GM21723 (cell line): ENCODE measurements around the gene WBP11.
"Not testable (repeated sequence)": the region's sequence is repeated elsewhere in the genome, so short reads cannot be mapped to it uniquely, and the experiment has no call there.

Source experiments
- ATAC-seq: cut with Tn5 transposase; IDR thresholded peaks from one replicate; pipeline ENCODE4 v1.9.1; 2021; ENCODE audit warnings: mild to moderate bottlenecking, moderate library complexity; ENCODE audit not compliant: unreplicated experiment

Gene WBP11

DNA sequence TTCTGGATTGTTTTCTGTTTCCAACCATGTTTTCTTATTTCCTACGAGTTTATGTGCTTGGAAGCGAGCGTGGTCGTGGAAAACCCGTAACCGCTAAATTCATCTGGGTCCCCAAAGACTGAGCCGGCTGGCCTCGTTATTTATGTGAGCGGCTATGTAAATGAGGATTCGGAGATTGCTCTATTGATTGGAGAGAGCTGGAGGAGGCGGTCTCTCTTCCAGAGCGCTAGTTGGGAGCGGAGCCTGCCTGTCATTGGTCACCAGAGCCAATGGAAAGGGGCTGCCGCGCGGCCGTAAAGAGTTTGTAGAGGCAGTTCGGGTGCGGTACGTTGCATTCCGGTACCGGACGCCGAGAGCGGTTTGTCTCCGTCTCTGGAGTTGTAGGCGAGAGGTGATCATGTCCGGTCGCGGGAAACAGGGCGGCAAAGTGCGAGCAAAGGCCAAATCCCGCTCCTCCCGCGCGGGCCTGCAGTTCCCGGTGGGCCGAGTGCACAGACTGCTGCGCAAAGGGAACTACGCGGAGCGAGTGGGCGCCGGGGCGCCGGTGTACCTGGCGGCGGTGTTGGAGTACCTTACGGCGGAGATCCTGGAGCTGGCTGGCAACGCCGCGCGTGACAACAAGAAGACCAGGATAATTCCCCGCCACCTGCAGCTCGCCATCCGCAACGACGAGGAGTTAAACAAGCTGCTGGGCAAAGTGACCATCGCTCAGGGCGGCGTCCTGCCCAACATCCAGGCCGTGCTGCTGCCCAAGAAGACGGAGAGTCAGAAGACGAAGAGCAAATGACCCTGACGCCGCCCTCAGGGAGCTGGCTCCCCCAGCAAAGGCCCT, 29.0 kb downstream of the WBP11 start:
- ATAC-seq, result peak; percentile 60

DNA sequence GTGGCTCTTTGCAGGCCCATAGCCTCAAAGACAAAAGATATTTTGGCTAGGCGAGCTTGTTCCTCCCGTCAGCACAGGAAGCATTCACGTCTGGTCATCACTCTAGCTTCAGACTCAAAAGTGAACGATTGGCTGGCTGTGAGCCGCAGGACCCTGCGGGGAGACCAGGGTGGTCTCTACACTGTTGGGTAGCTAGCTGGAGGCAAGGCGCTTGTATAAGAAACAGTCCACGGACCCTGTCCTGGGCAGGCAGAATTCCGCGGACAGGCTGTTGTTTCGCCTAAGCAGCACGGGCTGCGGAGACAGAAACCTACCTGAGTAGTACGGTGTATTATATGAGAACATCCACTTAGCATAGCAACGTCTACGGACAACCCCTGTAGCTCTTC, 29.6 kb downstream of the WBP11 start:
- ATAC-seq, result peak; percentile 21

DNA sequence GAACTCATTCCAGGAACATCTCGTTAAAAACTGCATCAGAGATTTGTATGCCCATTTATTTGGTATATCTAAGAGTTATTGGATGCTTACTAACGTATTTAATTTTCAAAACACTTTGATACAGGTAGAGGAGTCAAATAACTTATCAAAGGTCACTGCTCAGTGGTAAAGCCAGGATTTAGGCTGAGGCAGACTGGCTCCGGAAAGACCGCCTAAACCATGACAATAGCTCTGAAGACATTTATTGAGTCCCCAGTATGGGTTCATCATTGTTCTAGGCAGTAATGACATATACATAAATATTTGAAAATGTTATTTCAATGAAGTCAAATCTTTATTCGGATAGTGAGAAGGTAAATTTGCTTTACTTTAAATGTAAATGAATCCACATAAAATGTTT, 30.3 kb downstream of the WBP11 start:
- ATAC-seq, result no peak

DNA sequence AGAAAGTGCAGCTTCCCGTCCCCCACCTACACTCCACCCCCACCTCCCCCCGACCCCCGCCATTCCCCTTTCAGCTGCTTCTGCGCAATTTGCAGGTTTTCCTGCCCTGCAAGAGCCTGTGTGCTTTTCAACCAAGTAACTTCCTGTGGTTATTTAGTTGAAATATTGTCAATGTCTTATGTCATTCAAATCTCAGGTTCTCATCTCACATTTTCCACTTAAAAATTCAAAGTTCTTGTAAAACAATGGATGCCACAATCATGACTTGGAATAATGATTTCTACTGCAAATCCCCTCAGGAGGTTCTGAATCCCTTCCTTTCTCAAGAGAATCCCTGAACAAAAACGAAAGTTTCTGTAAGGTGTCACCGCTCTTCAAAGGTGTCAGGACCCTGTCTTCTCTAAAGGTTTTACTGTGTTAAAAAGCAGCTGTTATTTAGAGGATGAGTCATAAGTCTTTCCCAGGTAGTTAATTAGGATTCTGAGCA, 31.6 kb downstream of the WBP11 start:
- ATAC-seq, result no peak

DNA sequence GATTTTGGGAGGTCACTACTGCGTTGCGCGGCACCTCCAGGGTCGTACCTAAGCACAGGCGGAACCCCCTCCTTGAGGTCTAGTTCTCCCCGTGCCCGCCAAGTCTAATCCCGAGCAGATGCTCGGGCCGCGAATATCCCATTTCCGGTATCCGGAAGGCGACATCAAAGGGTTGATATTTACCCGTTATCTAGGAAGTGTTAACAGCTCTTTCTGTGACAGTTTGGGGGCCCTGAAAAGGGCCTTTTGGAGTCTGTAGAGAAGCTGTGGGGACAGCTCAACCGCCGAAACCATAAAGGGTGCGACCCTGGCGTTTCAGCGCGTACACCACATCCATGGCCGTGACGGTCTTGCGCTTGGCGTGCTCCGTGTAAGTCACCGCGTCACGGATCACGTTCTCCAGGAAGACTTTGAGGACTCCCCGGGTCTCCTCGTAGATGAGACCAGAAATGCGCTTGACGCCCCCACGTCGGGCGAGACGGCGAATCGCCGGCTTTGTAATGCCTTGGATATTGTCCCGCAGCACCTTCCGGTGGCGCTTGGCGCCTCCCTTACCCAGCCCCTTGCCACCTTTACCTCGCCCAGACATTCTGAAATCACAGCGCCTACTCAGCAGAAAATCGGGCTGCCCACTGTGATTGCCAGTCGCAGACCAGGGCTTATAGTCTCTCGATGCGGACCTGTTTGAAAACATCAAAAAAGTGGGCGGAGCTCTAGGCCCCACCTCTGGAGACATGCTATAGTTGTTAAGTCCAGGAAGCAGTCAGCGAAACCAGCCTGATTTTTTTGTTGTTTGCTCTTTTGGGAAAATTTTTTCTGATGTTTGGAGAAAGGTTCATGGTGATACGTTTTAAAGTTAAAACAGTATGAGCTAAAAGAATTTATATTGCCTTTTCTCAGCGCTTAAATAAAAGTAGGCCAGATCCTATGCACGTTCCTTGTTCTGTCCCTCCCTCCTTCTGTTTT, 32.5 kb downstream of the WBP11 start:
- ATAC-seq, result peak; percentile 28

DNA sequence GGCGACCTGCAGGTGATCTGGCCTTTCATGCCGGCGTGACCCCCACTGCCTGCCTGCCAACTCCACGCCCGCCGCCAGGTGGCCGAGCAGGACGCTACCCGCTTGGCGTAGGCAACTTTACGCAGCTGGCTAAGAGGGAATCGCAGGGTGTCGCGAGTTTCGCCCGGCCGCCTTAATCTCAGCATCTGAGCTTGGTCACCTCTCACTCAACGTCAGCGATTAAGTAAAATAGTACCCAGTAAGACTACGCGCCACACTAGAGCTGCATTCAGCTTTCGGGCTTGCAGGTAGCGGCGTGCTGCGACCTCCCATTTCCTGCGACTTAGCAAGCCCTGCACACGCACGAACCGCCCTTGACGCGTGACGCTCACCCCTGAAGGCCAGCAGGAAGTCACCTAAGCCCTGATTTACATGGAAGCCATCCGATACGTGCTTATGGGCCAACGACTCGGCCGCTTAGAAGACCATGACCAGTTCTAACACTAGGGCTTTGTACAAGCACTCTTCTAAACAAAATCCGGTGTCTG, 33.2 kb downstream of the WBP11 start:
- ATAC-seq, result peak; percentile 42

DNA sequence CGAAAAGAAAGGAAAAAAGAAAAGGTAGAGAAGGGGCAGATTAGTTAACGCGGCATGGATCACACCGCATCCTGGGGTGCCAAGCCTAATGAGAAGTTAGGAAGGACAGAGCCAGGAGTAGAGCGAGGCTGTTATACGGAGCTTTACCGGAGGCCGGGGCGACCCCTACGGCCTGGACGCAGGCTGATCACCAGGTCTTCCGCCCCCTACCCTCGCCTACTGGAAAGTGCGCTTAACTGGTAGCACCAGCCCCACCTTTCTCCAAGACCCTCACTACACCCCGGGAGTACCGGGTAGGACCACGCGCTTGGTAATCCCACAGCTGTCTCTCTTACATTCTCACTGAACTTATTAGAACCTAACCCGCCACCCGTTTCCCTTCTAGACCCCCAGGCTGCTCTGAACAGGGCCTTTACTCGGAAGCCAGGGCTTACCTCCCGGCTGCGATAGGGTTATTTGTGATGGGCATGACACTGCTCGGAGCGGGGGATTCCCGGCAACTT, 33.8 kb downstream of the WBP11 start:
- peak; percentile 6 for ATAC-seq

DNA sequence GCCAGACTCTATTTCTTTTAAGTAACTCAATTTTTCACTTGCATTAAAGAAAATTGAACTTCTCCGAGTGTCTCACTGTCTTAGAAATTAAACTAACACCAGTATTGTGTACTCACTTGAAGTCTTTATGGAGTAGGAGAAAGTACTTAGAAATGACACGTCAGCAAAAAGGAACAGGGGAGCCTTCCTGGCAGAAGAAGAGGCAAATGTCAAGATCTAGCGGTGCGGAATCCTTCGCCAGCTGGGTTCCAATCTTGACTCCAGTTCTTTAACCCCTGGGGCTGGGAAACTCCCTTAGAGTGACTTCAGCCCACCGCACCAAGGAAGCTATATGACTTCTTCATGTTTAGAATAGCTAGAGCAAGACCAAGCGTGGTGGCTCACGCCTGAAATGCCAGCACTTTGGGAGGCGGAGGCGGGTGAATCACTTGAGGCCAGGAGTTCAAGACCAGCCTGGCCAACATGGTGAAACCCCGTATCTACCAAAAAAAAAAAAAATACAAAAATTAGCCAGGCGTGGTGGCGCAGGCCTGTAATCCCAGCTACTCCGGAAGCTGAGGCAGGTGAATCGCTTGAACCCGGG, 34.4 kb downstream of the WBP11 start:
- no peak for ATAC-seq

DNA sequence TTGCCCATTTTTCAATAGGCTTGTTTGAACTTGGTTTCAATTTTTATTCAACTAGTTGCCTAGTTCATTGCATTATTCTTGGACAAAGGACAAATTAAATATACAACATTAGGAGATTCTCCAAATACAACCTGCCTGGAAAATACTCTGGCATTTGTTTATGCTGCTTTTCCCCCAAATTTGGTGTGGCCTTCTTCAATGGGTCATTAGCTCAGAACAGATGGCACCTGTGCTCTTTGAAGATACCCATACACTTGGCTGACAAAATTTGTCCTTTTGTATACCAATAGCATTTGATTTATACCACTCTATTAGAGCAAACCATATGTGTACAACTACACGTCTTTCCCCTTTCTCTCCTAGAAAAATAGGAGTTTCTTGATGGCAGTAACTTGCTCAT, 35.7 kb downstream of the WBP11 start:
- ATAC-seq, result no peak

DNA sequence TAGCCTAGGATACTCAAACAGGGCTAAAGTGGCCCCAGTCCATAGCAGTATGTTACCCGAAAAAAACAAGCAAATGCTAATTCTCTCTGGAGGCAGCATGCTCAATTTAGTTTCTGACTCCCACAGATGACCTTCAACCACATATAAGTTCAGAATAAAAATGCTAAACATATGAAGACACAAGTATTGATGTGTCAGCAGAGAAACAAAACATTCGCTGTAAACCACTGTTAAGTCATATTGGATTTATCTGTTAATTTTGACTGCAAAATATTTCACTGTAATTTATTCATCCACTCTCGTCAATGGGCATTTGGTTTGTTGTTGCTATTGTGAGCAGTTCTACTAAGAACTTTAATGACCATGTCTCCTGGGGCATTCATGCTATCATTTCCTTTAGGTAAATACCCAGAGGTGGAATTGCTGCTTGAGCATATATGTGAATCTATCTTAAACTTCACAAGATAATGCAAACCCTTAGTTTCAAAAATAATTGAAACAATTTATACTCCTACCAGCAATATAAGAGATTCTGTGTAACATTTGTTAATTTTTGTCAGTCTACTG, 36.5 kb downstream of the WBP11 start:
- no peak for ATAC-seq

DNA sequence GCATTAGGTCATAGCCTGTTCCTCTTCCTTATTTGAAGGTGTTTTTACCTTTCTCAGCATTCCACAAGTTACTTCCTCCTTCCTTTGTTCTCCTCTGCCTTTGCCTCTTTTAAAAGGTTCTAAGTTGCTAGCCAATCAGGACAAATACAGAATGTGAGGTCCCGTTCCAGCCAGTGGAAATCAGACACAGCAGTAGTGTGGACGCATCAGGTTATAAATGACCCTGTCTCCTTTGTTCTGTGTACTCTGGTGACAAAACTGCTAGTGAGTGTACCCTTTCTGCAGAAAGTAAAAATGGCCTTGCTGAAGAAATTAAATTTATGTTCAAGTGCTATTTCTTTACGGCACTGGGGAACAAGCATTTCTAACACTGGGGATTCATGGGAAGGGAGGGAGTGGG, 37.3 kb downstream of the WBP11 start:
- ATAC-seq, result not testable (repeated sequence)

DNA sequence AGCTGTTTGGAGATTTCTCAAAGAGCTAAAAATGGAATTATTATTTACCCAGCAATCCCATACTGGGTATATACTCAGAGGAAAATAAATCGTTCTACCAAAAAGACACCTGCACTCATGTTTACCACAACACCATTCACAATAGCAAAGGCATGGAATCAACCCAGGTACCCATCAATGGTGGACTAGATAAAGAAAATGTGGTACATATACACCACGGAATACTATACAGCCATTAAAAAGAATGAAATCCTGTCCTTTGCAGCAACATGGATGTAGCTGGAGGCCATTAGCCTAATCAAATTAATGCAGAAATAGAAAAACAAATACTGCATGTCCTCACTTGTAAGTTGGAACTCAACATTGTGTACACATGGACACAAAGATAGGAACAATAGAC, 37.9 kb downstream of the WBP11 start:
- ATAC-seq, result no peak

DNA sequence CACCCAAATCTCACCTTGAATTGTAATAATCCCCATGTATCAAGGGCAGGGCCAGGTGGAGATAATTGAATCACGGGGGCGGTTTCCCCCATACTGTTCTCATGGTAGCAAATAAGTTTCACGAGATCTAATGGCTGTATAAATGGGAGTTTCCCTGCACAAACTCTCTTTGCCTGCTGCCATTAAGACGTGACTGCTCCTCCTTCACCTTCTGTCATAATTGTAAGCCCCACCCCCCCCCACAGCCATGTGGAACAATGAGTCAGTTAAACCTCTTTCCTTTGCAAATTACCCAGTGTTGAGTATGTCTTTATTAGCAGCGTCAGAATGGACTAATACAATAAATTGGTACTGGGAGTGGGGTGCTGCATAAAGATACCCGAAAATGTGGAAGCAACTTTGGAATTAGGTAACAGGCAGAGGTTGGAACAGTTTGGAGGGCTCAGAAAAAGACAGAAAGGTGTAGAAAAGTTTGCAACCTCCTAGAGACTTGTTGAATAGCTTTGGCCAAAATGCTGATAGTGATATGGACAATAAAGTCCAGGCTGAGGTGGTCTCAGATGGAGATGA, 43.5 kb downstream of the WBP11 start:
- not testable (repeated sequence) for ATAC-seq

DNA sequence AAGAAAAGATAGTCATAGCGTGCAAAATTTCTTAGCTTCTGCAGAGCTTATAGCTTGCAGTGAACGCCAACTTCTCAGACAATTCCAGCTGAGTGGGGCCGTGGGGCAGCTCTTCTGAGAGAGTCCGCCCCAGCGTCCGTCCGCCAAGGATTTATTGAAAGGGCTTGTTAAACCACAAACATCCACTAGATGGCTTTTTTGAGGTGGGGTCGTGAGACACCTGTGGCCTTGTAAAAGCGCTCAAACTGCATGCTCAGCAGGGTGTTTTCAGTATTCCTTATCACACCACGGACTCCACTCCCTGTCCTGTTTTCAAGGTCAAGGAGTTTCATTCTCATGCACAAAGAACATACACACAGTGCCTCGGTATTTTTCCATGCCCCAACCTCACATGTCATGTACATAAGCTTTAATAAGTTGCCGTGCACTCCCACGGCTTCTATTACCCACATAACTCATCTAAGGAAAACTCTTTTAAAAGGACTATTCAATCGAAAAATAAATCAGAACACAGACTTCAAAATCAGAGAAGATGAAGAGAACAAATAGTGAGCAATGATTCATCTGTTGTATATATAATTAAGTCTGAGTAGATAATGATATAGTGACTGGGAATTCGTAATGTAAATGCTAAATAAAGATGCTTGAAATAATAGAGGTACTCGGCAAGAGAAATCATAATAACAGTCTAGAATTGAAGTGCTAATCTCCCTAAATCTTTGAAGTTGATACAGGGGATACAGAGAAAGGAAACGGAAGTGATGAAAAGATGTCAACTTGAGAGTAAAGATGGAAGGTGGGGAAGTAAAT, 46.7 kb downstream of the WBP11 start:
- no peak for ATAC-seq

DNA sequence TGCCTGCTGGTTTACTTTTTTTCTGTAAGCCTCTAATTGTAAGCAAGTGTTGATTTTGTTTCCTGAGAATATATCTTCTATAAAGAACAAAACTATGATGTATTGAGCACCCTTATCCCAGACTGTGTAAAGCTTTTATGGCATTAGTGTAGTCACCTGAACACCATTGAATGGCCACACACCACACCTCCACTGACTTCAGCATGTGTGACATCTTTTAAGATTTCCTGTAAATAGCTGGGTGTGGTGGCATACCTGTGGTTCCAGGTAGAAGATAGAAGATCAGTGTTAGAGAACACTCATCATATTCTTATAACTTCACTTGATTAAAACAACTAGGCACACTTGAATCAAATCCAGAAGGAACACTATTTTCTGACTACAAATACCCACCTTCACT, 51.3 kb downstream of the WBP11 start:
- ATAC-seq, result no peak

DNA sequence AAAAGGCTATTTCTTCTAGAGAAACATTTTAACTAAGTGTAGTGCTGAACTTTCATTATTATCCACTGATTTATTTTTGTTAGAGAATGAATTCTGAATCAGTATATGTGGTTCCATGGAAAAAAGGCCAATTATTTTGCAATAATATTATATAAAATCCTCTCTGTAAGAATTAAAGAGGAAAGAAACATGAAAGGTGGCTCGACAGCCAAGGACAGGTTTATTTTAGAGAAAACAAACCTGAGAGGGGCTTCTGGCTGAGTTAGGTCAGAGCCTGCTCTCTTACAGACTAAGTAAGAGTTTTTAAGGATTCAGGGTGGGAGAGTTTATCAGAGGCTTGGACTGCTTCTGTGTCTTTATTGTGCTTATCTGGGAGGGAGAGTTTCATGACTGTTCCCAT, 60.2 kb downstream of the WBP11 start:
- no peak for ATAC-seq

DNA sequence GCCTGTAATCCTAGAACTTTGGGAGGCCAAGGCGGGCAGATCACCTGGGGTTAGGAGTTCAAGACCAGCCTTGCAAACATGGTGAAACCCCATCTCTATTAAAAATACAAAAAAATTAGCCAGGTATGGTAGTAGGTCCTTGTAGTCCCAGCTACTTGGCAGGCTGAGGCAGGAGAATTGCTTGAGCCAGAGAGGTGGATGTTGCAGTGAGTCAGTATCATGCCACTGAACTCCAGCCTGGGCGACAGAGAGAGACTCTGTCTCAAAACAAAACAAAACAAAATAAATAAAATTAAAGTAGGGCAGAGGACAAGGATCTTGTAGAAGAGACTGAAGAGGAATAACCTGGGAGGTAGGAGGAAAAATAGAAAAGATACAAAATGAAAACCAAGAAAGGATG, 61.3 kb downstream of the WBP11 start:
- ATAC-seq, result no peak

DNA sequence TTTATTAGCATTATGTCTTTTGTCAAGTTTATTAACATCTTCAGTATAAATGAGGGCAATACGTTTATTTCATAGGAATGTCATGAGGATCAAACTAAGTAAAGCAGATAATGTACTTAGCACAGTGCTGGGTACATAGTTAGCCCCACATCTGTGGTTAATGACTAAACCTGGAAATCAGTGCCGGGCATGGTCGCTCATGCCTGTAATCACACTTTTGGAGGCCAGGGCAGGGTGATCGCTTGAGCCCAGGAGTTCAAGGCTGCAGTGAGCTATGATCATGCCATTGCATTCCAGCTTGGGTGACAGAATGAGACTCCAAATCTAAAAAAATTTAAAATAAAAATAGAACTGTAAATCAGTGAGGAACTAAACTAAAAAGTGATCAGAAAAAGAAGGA, 62.1 kb downstream of the WBP11 start:
- ATAC-seq, result no peak

DNA sequence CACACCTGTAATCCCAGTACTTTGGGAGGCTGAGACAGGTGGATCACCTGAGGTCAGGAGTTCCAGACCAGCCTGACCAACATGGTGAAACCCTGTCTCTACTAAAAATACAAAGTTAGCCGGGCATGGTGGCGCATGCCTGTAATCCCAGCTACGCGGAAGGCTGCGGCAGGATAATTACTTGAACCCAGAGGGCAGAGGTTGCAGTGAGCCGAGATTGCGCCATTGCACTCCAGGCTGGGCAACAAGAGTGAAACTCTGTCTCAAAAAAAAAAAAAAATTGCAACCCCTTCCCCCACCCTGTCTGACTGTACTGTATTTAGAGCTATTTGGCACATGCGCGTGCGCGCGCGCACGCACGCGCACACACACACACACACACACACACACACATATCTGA, 66.8 kb downstream of the WBP11 start:
- ATAC-seq, result not testable (repeated sequence)
